ENCODE data around the gene HAPLN2. TPM values are rescaled to one million over a fixed set of nuclear protein-coding genes. Genes with fewer than 3 reads are reported as not detected.

Gene HAPLN2
- total RNA-seq, 4 donors from 2014 or later: 1.5 to 1.7 TPM; not detected in 2

DNA sequence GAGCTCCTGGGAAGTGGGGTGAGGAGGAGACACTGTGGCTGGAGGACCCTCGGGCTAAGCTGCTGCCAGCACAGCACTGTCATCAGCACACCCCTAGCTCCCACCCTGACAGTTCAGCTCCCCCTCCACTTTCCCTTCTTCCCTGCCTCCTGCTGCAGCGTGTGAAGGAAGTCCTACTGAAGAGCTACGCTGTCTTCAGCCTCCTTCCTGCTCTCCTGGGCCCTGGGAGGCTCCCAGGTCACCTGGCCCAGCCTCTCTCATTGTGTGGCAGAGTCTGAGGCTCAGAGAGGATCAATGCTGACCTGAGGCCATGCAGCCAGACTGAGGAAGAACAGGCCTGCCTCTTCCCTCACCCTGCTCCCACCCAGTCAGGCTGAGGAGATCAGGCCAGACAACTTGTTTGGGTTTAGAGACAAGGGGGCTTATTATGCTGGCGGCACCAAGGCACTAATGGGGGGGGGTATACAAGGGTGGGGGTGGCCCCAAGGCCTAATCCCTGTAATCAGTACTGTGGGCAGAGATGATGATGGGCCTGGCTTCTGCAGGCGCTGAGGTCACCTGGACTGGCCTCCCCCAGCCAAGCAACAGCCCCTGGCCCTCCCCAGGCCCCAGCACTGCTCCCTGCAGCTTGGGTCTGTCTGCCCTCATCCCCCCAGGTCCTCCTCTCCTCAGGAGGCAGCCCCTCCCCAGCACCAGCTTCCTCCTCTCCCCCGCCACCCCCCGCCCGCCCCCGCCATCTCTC lies 48.9 kb downstream of the HAPLN2 start:
- TF ChIP-seq, protein P1, sequence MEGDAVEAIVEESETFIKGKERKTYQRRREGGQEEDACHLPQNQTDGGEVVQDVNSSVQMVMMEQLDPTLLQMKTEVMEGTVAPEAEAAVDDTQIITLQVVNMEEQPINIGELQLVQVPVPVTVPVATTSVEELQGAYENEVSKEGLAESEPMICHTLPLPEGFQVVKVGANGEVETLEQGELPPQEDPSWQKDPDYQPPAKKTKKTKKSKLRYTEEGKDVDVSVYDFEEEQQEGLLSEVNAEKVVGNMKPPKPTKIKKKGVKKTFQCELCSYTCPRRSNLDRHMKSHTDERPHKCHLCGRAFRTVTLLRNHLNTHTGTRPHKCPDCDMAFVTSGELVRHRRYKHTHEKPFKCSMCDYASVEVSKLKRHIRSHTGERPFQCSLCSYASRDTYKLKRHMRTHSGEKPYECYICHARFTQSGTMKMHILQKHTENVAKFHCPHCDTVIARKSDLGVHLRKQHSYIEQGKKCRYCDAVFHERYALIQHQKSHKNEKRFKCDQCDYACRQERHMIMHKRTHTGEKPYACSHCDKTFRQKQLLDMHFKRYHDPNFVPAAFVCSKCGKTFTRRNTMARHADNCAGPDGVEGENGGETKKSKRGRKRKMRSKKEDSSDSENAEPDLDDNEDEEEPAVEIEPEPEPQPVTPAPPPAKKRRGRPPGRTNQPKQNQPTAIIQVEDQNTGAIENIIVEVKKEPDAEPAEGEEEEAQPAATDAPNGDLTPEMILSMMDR (IDR thresholded peaks at IDR 0.05; ENCODE audit: low read depth): no peak

DNA sequence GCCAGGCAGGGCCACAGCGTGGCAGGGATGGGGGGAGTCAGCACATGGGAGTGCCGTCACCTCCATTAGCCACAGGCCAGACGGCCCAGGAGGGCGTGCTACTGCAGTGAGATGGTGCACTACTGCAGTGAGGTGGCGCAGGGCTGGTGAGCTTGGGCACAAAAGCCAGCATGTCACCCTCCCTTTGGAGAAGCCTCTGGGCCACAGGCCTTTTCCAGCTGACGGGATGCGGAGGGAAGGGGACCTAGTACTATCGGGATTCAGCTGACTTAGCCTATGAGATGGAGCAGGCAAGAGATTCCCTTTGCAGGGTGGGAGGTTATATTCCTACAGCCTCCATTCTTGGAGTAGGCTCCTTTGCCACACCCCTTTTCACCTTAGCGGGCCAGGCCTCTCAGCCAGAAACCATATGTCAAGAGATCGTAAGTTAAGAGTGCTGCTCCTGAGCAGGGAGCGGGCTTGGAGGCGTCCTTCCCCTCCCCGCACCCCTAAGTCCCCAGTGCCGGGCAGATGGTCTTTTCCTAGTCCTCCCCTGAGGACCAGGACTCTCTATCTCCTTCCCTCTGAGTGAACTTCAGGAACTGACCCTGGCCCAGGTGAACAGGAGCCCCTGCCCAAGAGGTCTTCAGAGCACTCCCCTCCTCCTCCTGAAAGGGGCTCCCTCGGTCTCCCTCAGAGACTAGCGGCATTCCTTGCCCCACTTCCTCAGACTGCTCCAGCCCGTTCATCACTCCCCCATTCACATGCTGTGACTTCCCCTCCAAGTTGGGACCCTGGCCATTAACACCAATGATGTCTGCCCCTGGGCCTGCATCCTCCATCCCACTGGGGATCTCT lies 49.8 kb downstream of the HAPLN2 start:
- TF ChIP-seq, protein P1 (IDR thresholded peaks at IDR 0.05; ENCODE audit: low read depth): no peak

DNA sequence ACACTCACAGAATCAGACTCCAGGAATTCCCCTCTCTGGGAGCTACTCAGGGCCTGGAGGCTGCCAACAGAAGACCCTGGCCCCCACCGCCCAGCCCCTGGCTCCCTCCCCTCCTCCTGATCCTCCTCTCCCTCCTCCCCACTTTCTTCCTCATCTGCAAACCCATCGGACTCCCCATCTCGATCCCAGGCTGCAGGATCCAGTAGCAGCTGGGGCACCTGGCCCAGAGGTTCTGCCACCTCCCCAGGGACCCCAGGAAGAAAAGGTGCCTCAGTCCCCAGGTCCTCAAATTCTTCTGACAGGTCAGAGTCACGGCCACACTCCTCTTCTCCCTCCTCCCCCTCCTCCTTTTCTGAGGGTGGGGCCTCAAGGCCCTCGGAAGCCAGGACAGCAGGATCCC lies 50.6 kb downstream of the HAPLN2 start:
- TF ChIP-seq, protein P1 (IDR thresholded peaks at IDR 0.05; ENCODE audit: low read depth): no peak

DNA sequence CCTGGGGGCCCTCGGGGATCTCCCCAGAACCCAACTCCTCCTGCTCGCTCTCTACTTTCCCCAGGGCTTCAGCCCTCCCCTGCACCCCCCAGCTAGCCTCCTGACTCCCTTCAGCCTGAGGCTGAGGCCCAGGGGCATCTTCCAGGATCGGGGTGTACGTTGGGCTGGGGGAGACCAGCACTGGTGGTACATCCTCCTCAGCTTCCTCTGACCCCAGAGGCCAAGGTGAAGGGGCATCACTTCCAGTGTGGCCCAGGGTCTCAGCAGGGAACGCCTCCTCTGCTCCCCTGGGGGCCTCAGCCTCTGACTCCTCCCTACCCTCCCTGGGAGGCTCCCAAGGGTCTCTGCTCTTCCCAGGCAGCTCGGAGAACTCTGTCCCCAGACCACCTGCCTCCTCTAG lies 51.1 kb downstream of the HAPLN2 start:
- TF ChIP-seq, protein P1 (IDR thresholded peaks at IDR 0.05; ENCODE audit: low read depth): no peak

DNA sequence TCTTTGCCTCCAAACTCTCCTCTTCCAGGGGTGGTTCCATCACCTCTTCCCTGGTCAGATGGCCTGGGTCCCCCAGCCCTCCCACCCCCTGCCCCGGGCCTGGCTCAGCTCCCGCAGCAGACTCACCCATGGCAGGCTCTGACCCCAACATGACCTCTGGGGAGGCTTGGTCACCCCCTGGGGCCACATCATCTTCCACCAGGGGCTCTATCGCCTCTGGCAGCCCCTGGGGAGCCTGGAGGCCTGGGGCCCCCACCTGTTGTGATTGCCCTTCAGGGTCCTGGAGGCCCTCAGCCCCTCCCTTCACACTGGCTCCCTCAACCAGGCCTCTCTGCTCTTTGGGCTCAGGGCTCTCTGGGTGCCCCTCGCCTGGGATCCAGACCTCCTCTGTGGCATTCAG lies 51.6 kb downstream of the HAPLN2 start:
- TF ChIP-seq, protein P1 (IDR thresholded peaks at IDR 0.05; ENCODE audit: low read depth): no peak

DNA sequence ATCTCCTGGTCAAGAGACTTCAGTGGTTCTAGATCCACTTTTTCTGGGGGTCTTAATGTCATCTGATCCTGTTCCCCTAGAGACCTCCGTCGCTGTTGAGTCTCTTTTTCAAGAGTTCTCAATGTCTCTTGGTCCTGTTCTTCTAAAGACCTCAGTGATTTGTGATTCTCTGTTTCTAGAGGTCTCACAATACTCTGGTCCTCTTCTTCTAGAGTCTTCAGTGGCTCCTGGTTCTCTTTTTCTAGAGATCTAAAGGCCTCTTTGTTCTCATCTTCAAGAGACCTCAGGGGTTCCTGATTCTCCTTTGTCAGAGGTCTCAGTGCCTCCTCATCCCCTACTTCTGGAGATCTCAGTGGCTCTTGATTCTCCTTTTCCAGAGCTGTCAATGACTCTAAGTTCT lies 52.6 kb downstream of the HAPLN2 start:
- TF ChIP-seq, protein P1 (IDR thresholded peaks at IDR 0.05; ENCODE audit: low read depth): no peak

DNA sequence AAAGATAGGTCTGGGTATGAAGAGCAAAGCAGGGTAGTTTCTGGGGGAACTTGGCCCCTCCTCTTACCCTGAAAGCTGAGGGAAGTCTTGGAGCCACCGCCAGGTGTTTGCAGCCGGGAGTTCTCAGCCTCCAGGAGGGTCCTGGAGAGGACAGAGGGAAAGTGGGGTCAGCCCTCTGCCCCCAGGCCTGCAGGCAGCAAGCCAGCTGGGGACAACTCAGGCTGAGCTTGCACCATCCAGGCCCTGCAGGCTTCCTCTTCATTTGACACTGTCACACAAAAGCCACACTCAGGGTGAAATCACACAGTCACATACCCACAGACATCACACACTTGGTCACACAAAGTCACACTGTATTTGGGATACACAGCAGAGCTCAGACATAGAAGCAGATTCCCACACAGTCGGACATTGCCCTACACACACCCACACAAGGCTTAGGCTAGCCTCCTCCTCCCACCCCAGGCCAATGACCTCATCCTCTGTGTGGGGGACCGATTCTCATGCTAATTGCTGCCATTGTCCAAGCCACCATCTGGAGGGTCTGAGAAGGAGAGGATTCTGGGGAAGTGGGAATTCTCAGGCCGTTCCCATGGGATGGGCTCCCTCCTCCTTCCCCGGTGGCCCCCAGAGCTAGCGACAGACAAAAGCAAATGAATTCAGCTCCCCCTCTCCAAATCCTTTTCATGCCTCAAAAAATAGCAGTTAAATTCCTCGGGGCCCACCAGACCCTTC lies 54.3 kb downstream of the HAPLN2 start:
- TF ChIP-seq, protein P1 (IDR thresholded peaks at IDR 0.05; ENCODE audit: low read depth): no peak

All from subcutaneous adipose tissue (tissue), 4 donors.